ENCODE results near the gene TEX22.

The TEX22 gene

GRCh38 chr14:105426416-105427130 is 28.2 kb downstream of the TEX22 start:
- Mint-ChIP-seq H3K27me3 (ENCODE audit: low read depth) (no peaks in the 10 kb centered on the region), H3K36me3 (ENCODE audit: low read depth) (peaks cover 53% of the 10 kb centered on the region), H3K4me3 (no peak overlapping the region), H3K27ac (no peak overlapping the region), H3K4me1 (no peaks in the 10 kb centered on the region), H3K9me3 (peaks cover 14% of the 10 kb centered on the region)
- no peak for TF ChIP-seq CTCF (IDR thresholded peaks at IDR 0.05; ENCODE audit: unreplicated experiment in 3 of 3)

- Mint-ChIP-seq H3K4me3 (no peak overlapping the region), H3K36me3 (ENCODE audit: low read depth) (peaks cover 57% of the 10 kb centered on the region), H3K4me1 (no peaks in the 10 kb centered on the region), H3K27ac (no peak overlapping the region), H3K9me3 (peaks cover 14% of the 10 kb centered on the region), H3K27me3 (ENCODE audit: low read depth) (no peaks in the 10 kb centered on the region)
- TF ChIP-seq CTCF (IDR thresholded peaks at IDR 0.05; ENCODE audit: unreplicated experiment in 3 of 3): no peak
These were observed 29.1 kb downstream of the TEX22 start for GRCh38 chr14:105427412-105427811.

- H3K27ac Mint-ChIP-seq: no peak overlapping the region
These were observed 29.7 kb downstream of the TEX22 start for GRCh38 chr14:105427936-105428485.

GRCh38 chr14:105430042-105430441 is 31.7 kb downstream of the TEX22 start:
- Mint-ChIP-seq H3K27ac (no peak overlapping the region), H3K36me3 (ENCODE audit: low read depth) (peaks cover 66% of the 10 kb centered on the region), H3K27me3 (ENCODE audit: low read depth) (no peaks in the 10 kb centered on the region), H3K4me3 (no peak overlapping the region), H3K4me1 (no peaks in the 10 kb centered on the region), H3K9me3 (peaks cover 14% of the 10 kb centered on the region)
- no peak for TF ChIP-seq CTCF (IDR thresholded peaks at IDR 0.05; ENCODE audit: unreplicated experiment in 3 of 3)

More at GRCh38 chr14:105427936-105428485, 29.7 kb downstream of the TEX22 start:
- Mint-ChIP-seq H3K27me3 (ENCODE audit: low read depth) (no peaks in the 10 kb centered on the region), H3K4me3 (no peak overlapping the region), H3K9me3 (peaks cover 14% of the 10 kb centered on the region), H3K36me3 (ENCODE audit: low read depth) (peaks cover 57% of the 10 kb centered on the region), H3K4me1 (no peaks in the 10 kb centered on the region)
- TF ChIP-seq CTCF (IDR thresholded peaks at IDR 0.05; ENCODE audit: unreplicated experiment in 3 of 3): no peak

GRCh38 chr14:105430565-105430964 is 32.2 kb downstream of the TEX22 start:
- peaks cover 16% of the 10 kb centered on the region for H3K9me3 Mint-ChIP-seq

More at GRCh38 chr14:105430565-105430964, 32.2 kb downstream of the TEX22 start:
- Mint-ChIP-seq H3K27ac (no peak overlapping the region), H3K4me3 (no peak overlapping the region), H3K4me1 (no peaks in the 10 kb centered on the region), H3K27me3 (ENCODE audit: low read depth) (no peaks in the 10 kb centered on the region), H3K36me3 (ENCODE audit: low read depth) (peaks cover 67% of the 10 kb centered on the region)
- TF ChIP-seq CTCF (IDR thresholded peaks at IDR 0.05; ENCODE audit: unreplicated experiment in 3 of 3): no peak
